ENCODE results near the gene EBF3.

- TF ChIP-seq CTCF (IDR thresholded peaks at IDR 0.05) (no peak), POLR2A (IDR thresholded peaks at IDR 0.05) (no peak)
Observed at GRCh38 chr10:129860396-129860795, 103.7 kb downstream of the EBF3 start.
